ENCODE data around the gene CPTP.

CPTP gene

DNA sequence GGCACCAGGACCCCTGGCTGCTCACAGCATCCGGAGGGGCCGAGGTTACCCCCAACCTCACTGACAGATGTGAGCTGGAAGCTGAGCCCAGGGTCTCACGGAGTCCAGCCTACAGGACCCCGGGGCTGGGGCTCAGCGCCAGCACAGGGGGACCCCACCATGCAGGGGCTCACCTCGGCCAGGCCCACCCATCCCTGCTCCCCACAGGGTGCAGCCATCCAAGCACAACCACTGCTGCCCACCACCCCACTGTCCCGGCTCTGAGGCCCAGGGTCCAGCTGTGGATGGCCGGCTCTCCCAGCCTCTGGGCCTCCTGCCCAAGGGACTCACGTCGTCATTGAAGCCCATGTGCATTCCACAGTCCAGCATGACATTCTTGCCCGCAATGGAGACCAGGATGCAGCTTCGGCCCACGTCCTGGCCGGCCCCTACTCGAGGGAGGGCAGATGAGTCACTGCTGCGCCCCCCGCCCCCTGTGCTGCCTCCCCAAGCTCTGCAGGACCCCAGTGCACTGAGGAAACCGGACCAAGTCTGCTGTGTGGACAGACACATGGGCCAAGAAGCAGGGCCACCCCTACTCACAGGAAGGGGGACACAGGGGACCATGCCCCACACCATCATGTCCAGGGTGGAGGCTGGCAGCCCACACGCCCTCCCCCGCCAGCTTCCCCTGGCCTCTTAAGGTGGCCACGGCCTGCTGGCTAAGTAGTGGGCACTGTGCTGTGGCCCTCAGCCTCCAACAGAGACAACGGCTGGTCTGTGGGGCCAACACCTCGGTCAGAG lies 3.7 kb upstream of the CPTP start:
- DNase-seq (ENCODE audit: low read depth), result no peak

DNA sequence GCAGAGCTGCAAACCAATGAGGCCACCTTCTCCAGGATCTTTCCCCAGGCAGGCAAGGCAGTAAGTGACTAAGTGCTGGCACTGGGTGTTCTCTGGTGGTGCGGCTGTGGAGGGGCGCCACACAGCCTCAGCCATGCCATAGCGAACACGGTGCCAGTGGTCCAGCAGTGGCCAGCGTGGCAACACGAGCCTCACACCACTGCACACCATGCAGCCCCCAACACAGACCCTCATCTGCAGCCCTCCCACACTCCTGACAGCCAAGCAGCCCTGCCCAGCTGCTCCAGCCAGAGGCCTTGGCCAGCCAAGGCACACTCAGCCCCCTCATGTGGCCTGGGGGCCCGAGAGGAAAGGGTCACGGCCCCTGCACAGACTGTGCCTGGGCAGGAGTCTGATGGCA lies 3.1 kb upstream of the CPTP start:
- no peak for DNase-seq (ENCODE audit: low read depth)

GRCh38 chr1:1322418-1322817 lies 2.2 kb upstream of the CPTP start:
- DNase-seq (ENCODE audit: low read depth), result no peak

DNA sequence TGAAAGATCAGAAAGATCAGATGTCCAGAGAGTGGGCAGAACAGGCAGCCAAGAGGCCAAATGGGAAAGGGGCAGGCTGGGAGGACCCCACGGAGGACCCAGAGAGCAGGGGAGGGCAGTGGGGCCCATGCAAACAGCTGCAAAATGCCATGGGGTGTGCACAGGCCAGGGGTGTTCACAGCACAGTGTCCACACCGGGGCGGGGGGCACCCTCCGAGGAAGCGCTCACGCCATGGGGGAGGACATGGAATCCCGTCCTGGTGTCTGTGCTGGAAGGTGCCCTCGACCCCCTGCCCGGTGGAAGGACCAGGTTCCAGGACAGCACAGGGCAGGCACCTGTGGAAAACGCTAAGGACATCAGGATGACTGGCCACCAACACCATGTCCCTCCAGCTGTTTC lies 1.6 kb upstream of the CPTP start:
- no peak for DNase-seq (ENCODE audit: low read depth)

DNA sequence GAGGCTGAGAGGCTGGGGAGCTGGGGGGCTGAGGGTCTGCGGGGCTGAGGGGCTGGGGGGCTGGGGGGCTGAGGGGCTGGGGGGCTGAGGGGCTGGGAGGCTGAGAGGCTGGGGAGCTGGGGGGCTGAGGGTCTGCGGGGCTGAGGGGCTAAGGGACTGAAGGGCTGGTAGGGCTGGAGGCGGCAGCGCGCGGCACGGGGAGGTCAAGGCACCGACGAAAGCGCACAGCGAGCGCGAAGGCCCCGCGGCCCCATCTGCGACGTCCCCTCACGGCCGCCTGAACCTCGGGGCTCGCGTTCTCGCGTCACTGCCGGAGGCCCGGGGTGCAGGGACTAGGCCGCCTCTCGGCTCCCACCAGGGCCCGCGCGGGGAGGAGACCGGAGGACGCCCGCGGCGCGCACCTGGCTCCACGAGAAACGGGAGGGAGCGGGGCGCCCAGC lies 498 bp upstream of the CPTP start:
- DNase-seq (ENCODE audit: low read depth), result no peak

DNA sequence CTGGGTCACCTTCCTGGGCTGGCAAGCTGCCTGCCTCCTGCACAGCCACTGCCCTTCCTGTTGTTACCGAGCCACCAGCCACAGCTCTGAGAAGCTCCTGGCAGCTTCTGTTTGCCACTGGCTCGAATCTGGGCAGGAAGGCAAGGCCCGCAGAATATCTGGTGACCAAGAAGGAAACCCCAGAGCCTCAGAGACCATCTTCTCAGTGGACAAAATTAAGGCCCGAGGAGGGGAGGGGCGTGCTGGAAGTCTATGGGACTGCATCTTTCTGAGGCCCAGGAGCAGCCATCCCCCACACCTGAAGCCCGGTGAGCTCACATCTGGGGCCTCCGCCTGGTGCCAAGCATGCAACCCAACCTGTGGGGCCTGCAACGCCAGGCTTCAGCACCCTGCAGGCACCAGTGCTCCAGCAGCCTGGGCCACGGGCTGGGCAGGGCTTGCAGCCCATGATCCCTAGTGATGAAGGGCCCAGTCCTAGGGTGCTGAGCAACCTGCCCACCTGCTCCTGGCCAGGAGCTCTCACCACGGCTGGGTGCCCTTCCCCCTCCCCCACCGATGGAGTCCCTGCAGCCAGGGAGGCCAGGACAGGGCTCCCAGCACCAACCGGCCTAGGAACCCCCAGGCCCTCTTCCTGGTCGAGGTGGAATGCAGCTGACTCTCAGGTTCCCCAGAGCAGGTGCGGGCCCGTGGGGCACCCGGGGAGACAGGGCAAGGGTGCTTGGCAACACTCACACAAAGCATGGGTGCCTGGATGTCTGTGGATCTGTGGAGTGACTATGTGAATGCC lies 879 bp downstream of the CPTP start:
- no peak for DNase-seq (ENCODE audit: low read depth)

DNA sequence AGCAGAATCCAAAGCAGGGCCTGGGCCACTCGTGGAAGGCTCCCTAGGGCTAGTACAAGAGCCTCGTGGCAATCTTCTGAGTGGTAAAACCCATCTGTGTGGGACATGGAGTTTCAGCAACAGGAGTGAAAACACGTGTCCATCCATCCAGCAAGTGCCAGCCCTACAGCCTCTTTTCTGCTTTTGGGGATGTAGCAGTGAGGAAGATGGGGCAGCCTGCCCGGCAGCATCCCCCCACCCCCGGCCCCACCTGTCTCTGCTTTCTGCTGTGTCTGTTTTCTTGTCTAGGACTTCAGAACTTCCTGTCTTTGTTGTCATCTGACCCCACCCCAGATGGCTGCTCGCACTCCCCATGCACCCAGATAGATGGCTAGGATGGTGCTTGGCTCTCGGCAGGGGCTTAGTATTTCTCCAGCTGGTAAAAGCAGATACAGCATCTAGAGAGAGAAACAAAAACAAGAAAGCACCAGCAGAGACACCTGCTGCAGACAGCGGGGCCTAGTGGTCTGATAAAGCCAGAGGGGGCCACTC lies 1.5 kb downstream of the CPTP start:
- DNase-seq (ENCODE audit: low read depth), result no peak

DNA sequence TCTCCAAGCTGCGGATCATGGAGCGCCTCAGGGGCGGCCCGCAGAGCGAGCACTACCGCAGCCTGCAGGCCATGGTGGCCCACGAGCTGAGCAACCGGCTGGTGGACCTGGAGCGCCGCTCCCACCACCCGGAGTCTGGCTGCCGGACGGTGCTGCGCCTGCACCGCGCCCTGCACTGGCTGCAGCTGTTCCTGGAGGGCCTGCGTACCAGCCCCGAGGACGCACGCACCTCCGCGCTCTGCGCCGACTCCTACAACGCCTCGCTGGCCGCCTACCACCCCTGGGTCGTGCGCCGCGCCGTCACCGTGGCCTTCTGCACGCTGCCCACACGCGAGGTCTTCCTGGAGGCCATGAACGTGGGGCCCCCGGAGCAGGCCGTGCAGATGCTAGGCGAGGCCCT lies 2.7 kb downstream of the CPTP start:
- no peak for DNase-seq (ENCODE audit: low read depth)

DNA sequence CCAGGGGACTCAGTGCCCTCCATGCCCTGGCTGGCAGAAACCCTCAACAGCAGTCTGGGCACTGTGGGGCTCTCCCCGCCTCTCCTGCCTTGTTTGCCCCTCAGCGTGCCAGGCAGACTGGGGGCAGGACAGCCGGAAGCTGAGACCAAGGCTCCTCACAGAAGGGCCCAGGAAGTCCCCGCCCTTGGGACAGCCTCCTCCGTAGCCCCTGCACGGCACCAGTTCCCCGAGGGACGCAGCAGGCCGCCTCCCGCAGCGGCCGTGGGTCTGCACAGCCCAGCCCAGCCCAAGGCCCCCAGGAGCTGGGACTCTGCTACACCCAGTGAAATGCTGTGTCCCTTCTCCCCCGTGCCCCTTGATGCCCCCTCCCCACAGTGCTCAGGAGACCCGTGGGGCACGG lies 3.7 kb downstream of the CPTP start:
- DNase-seq (ENCODE audit: low read depth), result no peak

DNA sequence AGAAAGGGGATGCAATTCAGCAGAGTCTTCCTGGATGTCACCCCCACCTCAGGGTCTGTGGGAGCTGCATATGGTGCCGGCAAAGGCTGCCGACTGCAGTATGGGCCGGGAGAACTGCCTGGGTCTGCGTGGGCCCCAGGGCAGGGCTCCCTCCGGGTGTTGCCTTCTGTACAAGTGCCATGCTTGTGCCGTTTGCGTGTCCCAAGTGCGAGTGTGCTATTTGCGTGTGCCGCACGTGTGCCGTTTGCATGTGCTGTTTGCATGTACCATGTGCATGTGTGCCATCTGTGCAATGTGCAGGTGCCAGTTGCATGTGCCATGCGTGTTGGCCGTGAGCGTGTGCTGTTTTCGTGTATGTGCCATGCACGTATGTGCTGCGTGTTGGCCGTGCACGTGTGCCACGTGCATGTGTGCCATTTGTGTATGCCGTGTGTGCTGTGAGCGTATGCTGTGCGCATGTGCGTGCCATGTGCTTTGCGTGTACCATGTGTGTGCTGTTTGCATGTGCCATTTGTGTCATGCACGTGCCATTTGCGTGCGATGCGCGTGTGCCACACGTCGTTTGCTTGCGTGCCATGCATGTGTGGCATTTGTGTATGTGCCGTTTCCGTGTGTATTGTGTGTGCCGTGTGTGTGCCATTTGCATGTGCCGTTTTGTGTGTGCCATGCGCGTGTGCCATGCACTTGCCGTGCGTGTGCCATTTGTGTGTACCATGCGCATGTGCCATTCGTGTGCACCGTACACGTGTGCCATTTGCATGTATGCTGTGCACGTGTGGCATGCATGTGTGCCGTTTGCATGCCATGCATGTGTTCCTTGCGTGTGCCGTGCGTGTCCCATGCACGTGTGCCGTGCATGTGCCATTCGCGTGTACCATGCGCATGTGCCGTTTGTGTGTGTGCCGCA lies 5.0 kb downstream of the CPTP start:
- no peak for DNase-seq (ENCODE audit: low read depth)

DNA sequence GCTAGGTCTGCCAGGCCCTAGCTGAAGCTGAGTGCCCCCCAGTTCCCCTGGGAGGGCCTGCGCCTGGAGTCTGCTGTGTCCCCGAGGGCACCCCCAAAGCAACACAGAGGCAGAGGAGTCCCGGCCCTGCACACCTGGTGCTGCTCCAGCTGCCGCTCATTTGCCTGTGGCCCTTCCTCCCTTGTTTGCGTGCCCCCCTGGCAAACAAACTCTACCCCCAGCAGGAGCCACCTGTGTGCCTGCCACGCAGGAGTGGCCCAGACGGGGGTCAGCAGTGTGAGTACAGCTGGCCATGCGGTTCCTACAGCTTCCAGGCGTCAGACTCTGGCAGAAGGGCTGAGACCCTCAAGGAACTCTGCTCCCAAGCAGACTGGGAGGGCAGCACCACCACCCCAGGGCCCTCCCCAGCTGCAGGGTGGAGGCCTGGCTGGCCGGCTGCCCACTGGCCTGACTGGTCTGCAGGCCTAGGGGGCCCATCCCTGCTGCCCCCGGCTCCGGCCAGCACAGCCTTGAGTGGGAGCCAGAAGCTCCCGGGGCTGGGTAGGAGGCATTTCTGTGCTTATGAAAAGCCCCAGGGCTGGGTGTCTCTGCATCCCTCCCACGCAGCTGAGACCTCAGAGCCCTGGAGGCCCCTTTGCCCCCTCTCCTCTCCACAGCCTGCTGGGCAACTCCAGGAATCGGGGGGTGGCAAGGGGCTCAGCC lies 5.9 kb downstream of the CPTP start:
- DNase-seq (ENCODE audit: low read depth), result no peak

DNA sequence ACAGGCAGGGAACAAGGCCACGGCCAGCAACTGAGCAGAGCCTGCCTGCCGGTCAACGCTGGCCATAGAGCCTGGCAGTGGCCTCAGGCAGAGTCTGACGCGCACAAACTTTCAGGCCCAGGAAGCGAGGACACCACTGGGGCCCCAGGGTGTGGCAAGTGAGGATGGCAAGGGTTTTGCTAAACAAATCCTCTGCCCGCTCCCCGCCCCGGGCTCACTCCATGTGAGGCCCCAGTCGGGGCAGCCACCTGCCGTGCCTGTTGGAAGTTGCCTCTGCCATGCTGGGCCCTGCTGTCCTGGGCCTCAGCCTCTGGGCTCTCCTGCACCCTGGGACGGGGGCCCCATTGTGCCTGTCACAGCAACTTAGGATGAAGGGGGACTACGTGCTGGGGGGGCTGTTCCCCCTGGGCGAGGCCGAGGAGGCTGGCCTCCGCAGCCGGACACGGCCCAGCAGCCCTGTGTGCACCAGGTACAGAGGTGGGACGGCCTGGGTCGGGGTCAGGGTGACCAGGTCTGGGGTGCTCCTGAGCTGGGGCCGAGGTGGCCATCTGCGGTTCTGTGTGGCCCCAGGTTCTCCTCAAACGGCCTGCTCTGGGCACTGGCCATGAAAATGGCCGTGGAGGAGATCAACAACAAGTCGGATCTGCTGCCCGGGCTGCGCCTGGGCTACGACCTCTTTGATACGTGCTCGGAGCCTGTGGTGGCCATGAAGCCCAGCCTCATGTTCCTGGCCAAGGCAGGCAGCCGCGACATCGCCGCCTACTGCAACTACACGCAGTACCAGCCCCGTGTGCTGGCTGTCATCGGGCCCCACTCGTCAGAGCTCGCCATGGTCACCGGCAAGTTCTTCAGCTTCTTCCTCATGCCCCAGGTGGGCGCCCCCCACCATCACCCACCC lies 6.7 kb downstream of the CPTP start, which contains the start of gene TAS1R3:
Gene TAS1R3, plus strand, starts transcription at position 213 of the 898 bp plus-strand sequence. Its CDS starts 66 bp downstream, at position 279.
- DNase-seq (ENCODE audit: low read depth), result no peak

DNA sequence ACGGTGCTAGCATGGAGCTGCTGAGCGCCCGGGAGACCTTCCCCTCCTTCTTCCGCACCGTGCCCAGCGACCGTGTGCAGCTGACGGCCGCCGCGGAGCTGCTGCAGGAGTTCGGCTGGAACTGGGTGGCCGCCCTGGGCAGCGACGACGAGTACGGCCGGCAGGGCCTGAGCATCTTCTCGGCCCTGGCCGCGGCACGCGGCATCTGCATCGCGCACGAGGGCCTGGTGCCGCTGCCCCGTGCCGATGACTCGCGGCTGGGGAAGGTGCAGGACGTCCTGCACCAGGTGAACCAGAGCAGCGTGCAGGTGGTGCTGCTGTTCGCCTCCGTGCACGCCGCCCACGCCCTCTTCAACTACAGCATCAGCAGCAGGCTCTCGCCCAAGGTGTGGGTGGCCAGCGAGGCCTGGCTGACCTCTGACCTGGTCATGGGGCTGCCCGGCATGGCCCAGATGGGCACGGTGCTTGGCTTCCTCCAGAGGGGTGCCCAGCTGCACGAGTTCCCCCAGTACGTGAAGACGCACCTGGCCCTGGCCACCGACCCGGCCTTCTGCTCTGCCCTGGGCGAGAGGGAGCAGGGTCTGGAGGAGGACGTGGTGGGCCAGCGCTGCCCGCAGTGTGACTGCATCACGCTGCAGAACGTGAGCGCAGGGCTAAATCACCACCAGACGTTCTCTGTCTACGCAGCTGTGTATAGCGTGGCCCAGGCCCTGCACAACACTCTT lies 7.6 kb downstream of the CPTP start:
- DNase-seq (ENCODE audit: low read depth), result no peak

DNA sequence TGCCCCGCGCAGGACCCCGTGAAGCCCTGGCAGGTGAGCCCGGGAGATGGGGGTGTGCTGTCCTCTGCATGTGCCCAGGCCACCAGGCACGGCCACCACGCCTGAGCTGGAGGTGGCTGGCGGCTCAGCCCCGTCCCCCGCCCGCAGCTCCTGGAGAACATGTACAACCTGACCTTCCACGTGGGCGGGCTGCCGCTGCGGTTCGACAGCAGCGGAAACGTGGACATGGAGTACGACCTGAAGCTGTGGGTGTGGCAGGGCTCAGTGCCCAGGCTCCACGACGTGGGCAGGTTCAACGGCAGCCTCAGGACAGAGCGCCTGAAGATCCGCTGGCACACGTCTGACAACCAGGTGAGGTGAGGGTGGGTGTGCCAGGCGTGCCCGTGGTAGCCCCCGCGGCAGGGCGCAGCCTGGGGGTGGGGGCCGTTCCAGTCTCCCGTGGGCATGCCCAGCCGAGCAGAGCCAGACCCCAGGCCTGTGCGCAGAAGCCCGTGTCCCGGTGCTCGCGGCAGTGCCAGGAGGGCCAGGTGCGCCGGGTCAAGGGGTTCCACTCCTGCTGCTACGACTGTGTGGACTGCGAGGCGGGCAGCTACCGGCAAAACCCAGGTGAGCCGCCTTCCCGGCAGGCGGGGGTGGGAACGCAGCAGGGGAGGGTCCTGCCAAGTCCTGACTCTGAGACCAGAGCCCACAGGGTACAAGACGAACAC lies 8.3 kb downstream of the CPTP start:
- no peak for DNase-seq (ENCODE audit: low read depth)

DNA sequence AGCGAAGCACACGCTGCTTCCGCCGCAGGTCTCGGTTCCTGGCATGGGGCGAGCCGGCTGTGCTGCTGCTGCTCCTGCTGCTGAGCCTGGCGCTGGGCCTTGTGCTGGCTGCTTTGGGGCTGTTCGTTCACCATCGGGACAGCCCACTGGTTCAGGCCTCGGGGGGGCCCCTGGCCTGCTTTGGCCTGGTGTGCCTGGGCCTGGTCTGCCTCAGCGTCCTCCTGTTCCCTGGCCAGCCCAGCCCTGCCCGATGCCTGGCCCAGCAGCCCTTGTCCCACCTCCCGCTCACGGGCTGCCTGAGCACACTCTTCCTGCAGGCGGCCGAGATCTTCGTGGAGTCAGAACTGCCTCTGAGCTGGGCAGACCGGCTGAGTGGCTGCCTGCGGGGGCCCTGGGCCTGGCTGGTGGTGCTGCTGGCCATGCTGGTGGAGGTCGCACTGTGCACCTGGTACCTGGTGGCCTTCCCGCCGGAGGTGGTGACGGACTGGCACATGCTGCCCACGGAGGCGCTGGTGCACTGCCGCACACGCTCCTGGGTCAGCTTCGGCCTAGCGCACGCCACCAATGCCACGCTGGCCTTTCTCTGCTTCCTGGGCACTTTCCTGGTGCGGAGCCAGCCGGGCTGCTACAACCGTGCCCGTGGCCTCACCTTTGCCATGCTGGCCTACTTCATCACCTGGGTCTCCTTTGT lies 9.1 kb downstream of the CPTP start:
- DNase-seq (ENCODE audit: low read depth), result no peak

- no peak for DNase-seq (ENCODE audit: low read depth)
Measured at GRCh38 chr1:1334835-1335234, 10.2 kb downstream of the CPTP start.

GRCh38 chr1:1335283-1335682 lies 10.7 kb downstream of the CPTP start:
- DNase-seq (ENCODE audit: low read depth), result no peak

- no peak for DNase-seq (ENCODE audit: low read depth)
Measured at GRCh38 chr1:1335792-1336248, 11.2 kb downstream of the CPTP start.
